Endothelial cell (in vitro differentiated cells): ENCODE results near the gene PHC2. TPM values are rescaled to one million over a fixed set of nuclear protein-coding genes. Genes with fewer than 3 reads are reported as not detected.

Experiments used
- DNase-seq: peaks from one replicate; pipeline ENCODE4 v3.0.0; 2021; ENCODE audit warnings: low spot score
- H3K27ac Mint-ChIP-seq: one replicate; pipeline ENCODE4 v1.8.0; 2021; ENCODE audit warnings: mixed read lengths, inconsistent platforms; ENCODE audit not compliant: unreplicated experiment
- H3K27me3 Mint-ChIP-seq: one replicate; pipeline ENCODE4 v1.8.0; 2021; ENCODE audit warnings: mild to moderate bottlenecking, moderate library complexity, mixed read lengths, inconsistent platforms; ENCODE audit not compliant: unreplicated experiment
- H3K36me3 Mint-ChIP-seq: one replicate; pipeline ENCODE4 v1.8.0; 2021; ENCODE audit warnings: mild to moderate bottlenecking, low read depth, mixed read lengths, inconsistent platforms; ENCODE audit not compliant: unreplicated experiment
- H3K4me1 Mint-ChIP-seq: one replicate; pipeline ENCODE4 v1.8.0; 2021; ENCODE audit warnings: mild to moderate bottlenecking, mixed read lengths, inconsistent platforms; ENCODE audit not compliant: unreplicated experiment
- H3K4me3 Mint-ChIP-seq: one replicate; pipeline ENCODE4 v1.8.0; 2021; ENCODE audit warnings: mild to moderate bottlenecking, mixed read lengths, inconsistent platforms; ENCODE audit not compliant: unreplicated experiment
- H3K9me3 Mint-ChIP-seq: one replicate; pipeline ENCODE4 v1.8.0; 2021; ENCODE audit warnings: mixed read lengths, inconsistent platforms; ENCODE audit not compliant: unreplicated experiment
- total RNA-seq: library from RNA; stranded (reverse); fragmentation: NEBNext Ultra II Directional; extraction: Animal tissue kit (Norgen Biotek cat#: 25700); gene quantifications from one replicate; pipeline ENCODE4 v1.2.1, GENCODE V29; 2021; ENCODE audit not compliant: unreplicated experiment
- TF ChIP-seq, protein P1 (sequence below): fragments of 200-600 bp; sonication (generic); IDR thresholded peaks from one replicate; pipeline ENCODE4 v1.5.0; 2021; ENCODE audit warnings: antibody characterized with exemption; ENCODE audit not compliant: unreplicated experiment

PHC2 gene
- total RNA-seq, 1 donor from 2014 or later: 177 TPM

DNA sequence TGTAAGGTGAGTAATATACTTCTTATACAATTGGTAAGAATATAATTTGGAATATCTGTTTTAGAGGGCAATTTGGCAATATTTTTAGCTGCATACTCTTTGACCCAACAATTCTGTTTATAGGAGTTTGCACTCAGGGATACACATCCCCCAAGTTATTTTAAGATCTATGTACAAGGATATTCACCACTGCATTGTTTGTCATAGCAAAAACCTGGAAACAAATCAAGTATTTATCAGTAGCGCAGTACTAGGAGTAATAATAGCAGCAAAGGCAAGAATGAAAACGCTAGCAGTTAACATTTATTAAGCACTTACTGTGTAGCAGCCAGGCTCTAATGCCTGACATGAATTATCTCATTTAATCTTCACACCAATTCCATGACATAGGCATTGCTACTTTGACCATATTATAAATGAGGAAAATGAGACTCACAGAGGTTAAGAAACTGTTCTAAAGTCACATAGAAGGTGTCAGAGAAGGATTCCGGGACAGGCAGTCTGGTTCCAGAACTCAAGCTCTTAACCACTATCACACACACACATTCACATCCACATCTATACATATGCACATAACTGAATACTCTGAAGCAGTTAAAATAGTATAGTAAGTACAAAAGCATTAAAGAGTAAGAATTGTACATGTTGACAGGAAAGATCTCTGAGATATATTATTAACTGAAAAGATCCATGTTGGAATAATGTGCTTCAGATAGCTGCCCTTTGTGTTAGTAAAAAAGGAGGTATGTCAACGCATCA is 30.6 kb downstream of the PHC2 start:
- TF ChIP-seq, protein P1, sequence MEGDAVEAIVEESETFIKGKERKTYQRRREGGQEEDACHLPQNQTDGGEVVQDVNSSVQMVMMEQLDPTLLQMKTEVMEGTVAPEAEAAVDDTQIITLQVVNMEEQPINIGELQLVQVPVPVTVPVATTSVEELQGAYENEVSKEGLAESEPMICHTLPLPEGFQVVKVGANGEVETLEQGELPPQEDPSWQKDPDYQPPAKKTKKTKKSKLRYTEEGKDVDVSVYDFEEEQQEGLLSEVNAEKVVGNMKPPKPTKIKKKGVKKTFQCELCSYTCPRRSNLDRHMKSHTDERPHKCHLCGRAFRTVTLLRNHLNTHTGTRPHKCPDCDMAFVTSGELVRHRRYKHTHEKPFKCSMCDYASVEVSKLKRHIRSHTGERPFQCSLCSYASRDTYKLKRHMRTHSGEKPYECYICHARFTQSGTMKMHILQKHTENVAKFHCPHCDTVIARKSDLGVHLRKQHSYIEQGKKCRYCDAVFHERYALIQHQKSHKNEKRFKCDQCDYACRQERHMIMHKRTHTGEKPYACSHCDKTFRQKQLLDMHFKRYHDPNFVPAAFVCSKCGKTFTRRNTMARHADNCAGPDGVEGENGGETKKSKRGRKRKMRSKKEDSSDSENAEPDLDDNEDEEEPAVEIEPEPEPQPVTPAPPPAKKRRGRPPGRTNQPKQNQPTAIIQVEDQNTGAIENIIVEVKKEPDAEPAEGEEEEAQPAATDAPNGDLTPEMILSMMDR: no peak
- no peak for DNase-seq
- no peaks in the 10 kb centered on the region for H3K27me3 Mint-ChIP-seq
- H3K36me3 Mint-ChIP-seq: peaks cover 7% of the 10 kb centered on the region
- H3K27ac Mint-ChIP-seq: no peak overlapping the region
- peaks cover 3% of the 10 kb centered on the region for H3K4me1 Mint-ChIP-seq
- no peak overlapping the region for H3K4me3 Mint-ChIP-seq
- no peaks in the 10 kb centered on the region for H3K9me3 Mint-ChIP-seq

DNA sequence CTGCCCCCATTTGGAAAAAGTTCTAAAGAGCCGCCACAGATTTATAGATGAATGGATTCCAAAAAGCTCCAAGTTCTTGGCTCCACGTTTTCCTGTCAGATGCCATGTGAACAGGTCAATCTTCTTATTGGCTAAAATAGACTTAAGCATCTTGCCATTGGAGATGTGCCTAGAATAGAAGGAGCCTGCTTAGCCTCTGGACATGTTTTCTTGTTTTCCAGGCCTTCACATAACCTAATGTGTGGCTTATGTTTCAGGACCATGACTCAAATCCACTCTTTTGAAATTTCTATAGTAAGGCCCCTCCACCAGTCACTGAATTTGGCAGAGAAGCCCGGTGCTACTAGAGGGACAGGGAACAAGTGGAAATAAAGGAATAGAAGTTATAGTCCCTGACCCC is 31.5 kb downstream of the PHC2 start:
- Mint-ChIP-seq H3K27me3 (no peaks in the 10 kb centered on the region), H3K4me3 (no peak overlapping the region), H3K4me1 (peaks cover 3% of the 10 kb centered on the region), H3K36me3 (peaks cover 7% of the 10 kb centered on the region), H3K9me3 (no peaks in the 10 kb centered on the region), H3K27ac (no peak overlapping the region)
- TF ChIP-seq, protein P1: no peak
- DNase-seq: no peak

DNA sequence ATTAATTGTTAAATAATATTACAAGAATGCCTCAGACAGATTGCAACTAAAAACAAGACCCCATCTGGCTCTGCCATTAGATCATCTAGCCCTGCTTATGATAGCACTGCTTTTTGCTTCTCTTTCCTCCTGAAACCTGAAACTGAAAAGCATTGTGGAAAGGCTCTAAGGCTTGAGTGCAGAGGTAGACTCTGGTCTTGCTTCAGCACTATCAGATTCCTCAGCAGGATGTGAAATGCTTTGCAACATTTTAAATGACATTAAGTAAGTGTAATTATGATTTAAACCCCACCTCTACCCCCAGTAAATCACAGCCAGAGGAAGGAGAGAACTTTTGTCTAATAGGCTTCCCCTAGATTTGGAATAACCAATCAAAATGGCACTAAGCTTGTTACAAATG is 32.9 kb downstream of the PHC2 start:
- Mint-ChIP-seq H3K4me1 (peaks cover 7% of the 10 kb centered on the region), H3K27ac (no peak overlapping the region), H3K9me3 (no peaks in the 10 kb centered on the region), H3K4me3 (no peak overlapping the region), H3K36me3 (peaks cover 7% of the 10 kb centered on the region), H3K27me3 (no peaks in the 10 kb centered on the region)
- TF ChIP-seq, protein P1: no peak
- DNase-seq: no peak

DNA sequence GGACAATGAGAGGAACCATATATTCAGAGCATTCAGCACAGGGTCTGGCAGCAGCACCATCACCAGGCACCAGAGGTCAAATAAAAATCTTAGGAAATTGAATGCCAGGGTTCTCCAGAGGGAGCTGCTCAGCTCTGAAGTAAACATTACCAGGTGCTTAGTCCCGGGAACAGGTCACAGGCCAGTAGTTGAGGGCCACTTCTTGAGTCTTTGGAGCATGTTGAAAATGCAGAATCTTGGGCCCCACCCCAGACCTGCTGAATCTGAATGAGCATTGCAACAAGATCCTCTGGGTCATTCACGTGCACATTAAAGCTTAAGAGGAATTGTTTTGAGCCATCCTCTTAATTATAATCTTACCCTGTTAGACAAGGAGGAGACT is 33.8 kb downstream of the PHC2 start:
- peaks cover 10% of the 10 kb centered on the region for H3K4me1 Mint-ChIP-seq
- no peak overlapping the region for H3K4me3 Mint-ChIP-seq

More for the DNA sequence above, 33.8 kb downstream of the PHC2 start:
- Mint-ChIP-seq H3K27me3 (no peaks in the 10 kb centered on the region), H3K36me3 (peaks cover 7% of the 10 kb centered on the region), H3K27ac (no peak overlapping the region), H3K9me3 (no peaks in the 10 kb centered on the region)
- TF ChIP-seq, protein P1: no peak
- no peak for DNase-seq
